GM19240 (cell line): Measurements from ENCODE around the gene UTS2B.

Experiments used
- DNase-seq: peaks from one replicate; pipeline ENCODE4 v3.0.0; 2011; ENCODE audit warnings: low spot score; ENCODE audit not compliant: insufficient read length

Gene UTS2B, protein sequence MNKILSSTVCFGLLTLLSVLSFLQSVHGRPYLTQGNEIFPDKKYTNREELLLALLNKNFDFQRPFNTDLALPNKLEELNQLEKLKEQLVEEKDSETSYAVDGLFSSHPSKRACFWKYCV

DNA sequence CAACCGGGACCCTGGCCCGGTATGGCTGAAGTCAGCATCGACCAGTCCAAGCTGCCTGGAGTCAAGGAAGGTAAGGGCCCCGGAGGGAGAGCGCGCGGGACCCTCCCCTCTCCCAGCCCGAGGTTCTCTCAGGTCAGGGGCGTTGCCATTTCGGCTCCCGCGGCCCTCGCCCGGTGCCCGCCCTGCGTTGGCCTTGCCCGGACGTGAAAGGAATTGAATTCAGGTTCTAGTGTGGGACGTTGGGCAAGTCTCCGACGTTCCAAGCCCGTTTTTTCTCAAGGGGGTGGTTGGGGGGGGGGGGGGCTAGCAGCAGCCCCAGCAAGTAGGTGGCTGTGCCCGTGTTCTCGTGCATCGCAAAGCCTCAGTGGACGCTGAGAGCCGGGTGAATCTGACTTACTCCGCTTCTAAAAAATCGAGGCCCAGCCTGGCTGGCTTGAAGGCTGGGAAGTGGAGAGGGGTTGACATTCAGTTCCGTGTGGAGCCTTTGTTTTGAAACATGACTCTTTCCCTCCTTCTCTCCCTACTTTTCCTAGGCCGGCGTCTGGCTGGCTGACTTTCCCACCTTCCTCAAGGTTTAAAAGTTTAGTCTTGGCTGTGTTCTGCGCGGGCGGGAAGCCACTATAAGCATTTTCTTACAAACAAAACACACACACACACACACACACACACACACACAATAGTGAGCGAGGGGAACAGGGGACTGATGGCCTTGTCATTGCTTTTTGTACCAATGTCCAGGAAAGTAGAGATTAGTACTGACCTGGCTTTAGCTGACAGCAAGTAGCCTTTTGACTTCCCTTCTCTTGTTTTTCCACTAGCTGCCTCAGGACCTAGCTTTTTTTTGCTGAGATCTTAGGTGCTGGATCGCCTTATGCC is at the start of gene UTS2B:
Gene UTS2B, minus strand, starts transcription at position 873 of the 876 bp plus-strand sequence. CDS start 48,337 bp downstream, outside the sequence.
- no peak for DNase-seq

- DNase-seq = no peak
These were observed 49.7 kb upstream of the UTS2B start for GRCh38 chr3:191380001-191380400.

DNA sequence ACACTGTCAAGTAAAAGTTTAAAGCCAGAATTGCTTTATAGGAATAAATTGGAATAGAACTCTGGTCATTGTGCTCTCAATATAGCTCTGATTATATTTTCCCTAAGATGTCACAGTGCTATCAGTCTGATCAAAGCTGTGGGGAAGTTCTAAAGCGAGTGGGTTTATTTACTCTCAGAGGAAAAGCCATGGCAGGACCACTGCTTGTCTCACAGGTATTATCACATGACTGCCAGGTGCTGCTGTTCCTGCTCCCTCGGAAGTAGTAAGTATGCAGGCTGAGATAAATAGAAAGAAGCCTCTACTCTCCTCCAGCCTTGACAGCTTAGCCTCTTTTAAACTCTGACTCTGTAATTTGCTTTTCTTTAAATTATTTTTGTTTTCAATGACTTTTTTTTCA is 49.1 kb upstream of the UTS2B start:
- DNase-seq = no peak

DNA sequence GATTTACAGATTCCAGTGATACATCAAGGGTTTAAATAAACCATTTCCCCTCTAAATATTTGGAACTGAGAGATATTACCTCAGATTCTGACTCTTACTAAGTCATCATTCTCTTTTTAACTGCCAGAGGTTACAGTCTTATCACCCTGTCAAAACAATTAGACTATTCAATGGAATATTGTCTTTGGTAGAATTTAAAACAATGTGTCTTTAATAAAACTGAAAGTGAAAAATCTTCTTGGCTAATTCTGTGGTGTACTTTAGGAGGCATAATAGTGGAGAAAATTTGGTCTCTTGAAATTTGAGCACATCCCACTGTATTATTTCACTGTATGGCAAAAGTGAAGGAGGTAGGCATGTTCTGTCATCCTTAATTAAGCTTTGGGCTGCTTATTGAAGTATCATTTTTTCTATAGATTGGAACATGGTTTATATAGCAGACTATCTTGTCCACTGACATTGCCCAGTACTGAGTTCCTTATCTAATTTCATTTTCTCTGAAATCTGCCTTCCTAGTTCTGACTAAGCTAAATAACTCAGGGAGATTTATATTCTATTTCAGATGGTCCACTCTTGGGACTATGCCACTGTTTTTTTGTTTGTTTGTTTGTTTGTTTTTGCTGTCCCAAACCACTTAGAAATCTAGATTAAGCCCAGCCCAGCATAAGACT is 48.0 kb upstream of the UTS2B start:
- no peak for DNase-seq

DNA sequence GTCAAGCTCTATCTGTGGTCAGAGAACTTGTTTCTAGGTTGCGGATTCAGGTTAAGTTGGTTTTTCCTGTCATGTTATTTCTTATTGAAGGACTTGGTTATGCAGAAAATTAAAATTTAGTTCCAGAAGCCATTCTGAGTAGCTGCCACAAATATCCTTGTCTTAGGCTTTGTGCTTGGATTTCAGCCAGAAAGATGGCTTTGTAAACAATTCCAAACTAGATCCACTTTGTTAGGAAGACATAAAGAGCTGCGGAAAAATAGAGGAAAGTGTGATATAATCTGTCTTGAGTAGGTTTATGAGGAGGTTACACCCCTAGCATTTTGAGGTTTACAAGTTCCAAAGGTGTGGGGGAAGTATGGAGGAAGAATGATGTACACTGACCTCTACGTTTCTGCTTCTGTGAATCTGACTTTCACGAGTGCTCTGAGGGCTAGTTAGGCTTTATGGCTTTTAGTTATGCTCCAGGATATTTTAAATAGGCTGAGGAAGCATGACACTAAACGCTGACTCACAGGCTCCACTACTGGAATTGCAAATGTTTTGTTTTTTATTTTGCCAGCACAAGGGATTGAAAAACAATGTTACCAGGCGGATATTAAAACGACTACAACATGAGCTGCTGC is 46.3 kb upstream of the UTS2B start:
- DNase-seq = no peak

DNA sequence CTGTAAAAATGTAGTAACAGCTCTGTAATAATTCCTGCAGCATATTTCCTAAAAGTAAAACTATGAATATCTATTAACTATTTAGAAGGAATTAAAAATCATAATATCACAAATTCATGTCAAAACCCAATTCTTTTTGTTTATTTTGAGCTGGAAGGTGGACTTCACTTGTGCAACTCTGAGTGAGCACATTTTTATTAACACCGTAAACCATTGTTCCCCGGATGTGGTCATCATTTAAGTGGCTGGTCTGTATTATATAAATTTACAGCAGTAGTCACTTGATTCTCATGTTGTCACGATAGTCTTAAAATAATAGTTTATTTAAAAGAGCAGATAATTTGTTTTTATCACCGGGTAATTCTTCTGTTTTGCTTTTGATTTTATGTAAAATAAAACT is 43.0 kb upstream of the UTS2B start:
- DNase-seq = no peak

GRCh38 chr3:191372122-191372521 is 41.8 kb upstream of the UTS2B start:
- no peak for DNase-seq

DNA sequence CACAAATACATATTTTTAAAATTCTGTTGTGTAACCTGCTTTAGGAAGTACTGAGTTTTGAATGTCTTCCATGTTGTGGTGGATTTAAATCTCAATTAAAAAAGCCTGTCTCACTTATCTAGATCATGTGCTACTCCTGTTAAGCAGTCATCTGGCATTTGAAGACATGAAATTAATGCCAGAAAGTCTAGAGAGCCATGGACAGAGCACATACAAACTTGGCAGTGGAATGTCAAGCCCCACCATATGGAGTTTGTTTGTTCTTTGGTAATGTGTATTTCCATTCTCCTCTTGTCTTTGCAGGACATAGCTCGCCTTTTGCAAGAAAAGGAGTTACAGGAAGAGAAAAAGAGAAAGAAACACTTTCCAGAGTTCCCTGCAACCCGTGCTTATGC is 39.3 kb upstream of the UTS2B start:
- DNase-seq = no peak

DNA sequence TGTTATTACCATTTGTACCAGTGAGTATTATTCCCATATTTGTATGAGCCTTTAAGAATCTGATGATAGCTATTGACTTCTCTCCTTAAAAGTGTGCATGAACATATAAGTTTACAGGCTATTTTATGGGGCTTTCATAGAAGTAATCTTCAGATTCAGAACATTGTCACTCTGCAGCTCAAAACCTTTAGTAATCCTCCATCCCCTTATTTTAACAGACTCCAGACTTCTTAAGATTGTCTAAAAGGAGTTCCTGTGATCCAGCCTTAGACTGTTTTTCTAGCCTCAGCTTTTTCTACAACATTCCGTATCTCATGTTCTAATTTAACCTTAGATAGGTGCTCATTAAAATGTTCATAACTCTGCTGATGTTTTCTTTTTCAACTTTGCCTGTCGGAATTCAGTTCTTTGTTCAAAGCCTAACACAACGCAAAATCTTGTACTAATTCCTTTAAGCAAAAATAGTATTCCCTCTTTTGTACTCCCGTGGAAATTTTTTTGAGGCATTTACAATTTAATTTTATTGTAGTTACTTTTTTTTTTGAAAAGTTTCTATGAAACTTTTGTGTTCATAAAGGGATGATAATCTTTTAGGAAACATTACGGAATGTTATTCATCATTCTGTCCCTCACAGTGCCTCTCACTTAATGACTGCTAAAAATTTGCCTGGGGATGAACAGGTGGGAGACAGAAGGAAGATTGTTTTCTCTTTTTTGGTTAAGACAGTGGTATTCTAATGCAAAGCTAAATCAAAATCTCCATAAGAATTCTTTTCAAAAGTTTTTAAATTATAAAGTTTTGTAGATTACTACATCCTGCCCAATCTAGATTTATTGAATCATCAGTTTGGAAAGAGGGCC is 38.7 kb upstream of the UTS2B start:
- DNase-seq = no peak

- no peak for DNase-seq
These were observed 36.3 kb upstream of the UTS2B start for GRCh38 chr3:191366675-191367074.

DNA sequence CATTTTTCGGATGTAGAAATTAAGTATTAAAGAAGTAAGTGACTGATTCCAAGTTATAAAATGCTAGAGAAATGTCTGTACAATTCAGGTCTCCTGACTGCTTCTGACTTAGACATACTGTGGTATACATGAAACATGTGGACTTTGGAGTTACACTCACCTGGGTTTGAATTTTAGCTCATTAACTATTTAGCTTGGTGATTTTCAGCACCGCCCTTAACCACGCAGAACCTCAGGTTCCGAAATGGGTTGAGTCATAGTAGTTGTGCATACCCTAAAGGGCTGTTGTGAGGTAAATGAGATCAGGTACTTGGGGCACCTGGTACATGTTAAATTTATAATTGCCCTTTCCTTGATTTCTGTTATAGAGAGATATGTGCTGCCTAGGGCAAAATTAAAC is 32.9 kb upstream of the UTS2B start:
- no peak for DNase-seq

DNA sequence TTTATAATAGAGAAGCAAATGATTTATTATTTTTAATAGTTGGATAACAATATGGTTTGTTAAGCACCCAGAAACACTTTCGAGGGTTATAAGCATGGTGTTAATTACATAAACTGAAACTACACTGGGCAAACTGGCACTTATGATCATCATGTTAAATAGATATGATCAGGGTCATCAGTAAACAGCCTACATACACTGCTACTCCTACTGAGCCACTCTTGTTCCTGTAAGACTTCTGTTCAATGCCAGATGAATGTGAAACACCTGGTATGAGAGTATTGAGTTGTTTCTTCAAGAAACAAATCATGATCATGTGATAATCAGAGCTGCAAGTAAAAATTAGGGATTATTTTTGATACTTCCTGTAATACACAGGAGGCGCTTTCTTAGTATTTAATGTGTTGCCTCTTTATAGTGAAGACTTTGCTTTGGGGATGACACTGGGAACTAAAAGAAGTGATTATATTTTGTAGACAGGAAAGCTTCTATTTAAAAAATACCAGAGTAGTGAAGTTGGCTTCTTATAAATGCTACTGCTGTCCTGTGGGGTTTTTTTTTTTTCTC is 32.3 kb upstream of the UTS2B start:
- no peak for DNase-seq

DNA sequence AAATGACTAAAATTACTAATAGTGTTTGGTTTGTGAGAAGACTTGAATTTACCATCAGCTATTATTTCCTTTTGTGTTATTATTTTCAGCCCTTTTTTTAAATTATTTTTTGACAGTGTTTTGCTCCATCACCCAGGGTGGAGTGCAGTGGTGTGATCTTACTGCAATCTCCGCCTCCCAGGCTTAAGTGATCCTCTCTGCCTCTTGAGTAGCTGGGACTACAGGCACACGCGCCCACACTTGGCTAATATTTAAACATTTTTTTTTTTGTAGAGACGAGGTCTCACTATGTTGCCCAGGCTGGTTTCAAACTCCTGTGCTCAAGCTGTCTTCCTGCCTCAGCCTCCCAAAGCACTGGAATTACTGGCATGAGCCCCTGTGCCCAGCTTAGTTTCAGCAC is 31.7 kb upstream of the UTS2B start:
- DNase-seq = no peak

DNA sequence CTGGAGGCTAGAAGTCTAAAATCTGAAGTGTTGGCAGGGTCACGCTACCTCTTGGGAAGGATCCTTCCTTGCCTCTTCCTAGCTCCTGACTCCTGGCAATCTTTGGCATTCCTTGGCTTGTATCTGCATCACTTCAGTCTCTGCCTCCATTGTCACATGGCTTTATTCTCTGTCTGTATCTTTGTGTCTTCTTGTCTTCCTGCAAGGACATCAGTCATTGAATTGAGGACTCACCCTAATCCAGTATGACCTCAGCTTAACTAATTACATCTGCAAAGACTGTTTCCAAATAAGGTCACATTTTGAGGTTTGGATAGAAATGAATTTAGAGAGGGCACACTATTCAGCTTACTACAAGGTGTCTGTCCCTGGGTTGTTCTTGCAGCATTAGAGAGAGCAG is 31.1 kb upstream of the UTS2B start:
- no peak for DNase-seq

- DNase-seq = no peak
These were observed 30.3 kb upstream of the UTS2B start for GRCh38 chr3:191360620-191361019.

DNA sequence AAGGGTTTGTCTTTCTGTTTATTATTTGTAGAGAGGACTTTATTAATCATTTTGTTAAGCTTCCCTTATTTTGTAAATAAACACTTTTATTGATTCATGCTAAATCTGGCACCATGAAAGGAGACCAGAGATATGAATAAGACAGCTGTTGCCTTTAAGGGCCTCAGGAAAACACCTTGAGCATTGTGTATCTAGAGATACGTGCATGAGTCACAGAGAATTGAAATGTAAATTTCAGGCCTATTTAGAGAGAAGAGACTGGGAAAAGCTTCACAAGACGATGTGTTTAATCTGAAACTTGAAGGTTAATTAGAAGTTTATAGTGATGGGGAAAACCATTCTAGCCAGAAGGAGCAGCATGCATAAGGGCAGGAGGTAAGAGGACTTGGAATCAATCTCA is 28.6 kb upstream of the UTS2B start:
- no peak for DNase-seq

DNA sequence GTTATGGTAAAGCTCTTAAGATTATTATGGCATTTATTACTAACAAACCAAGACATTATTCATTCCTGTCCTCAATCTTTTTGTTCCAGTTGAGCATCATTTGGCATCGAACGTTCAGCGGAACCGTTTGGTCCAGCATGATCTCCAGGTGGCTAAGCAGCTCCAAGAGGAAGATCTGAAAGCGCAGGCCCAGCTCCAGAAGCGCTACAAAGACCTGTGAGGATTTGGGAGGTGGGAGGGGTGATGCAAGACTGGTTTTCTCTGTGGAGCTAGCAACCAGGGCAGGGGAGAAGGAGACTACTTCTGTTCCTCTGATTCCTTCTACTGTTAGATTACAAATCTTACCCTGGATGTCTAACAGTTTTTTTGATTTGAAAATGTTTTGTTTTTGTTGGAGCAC is 27.6 kb upstream of the UTS2B start:
- no peak for DNase-seq

DNA sequence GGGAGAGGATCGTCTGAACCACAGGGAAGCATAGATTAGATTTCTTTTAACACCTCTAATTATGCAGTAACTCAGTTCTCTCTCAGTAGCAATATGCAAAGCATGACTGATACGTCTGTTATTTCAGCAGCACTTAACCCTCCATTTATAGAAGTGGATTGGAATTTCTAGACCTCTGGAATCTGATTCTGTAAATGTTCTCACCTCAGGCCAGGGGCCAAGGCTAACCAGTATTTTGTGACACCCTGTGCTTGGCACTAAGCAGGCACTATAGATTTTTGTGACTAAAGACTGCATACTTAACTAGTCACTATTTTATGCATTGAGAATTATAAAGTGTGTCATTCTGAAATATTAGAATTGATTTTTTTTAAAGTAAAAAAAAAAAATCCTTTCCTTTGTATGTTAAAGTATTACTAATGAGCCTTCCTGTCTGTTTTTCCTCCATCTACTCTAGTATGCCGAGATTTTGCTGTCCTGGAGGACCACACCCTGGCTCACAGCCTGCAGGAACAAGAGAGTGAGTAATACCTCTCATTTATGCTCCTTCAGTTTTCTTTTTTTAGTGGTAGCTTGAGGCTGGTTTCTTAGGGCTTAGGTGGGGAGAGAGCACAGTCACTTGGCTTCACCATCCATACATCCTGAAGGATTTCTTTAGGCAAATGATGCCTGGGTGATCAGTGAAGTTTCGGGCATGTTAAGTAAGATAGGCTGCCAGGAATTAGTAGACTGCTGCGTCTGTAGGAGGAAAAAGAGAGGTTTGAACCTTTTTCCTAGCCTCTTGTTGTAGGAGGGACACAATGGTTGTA is 26.5 kb upstream of the UTS2B start:
- DNase-seq = no peak

GRCh38 chr3:191355406-191355805 is 25.1 kb upstream of the UTS2B start:
- DNase-seq = no peak
